Lung (tissue), 10 donors: Measurements from ENCODE around the gene ARL17A. TPM values are rescaled to one million over a fixed set of nuclear protein-coding genes. Genes with fewer than 3 reads are reported as not detected.
"Not testable (repeated sequence)": the region's sequence is repeated elsewhere in the genome, so short reads cannot be mapped to it uniquely, and the experiment has no call there.

Source experiments
- ATAC-seq: fragments of 200-7000 bp; cut with Tn5 transposase; one replicate; pipeline ENCODE4 v1.9.1; 2020; ENCODE audit warnings: moderate number of reproducible peaks; ENCODE audit not compliant: insufficient read depth, low FRiP score
- DNase-seq, 3 donors: peaks; one replicate each; pipeline ENCODE4 v3.0.0-alpha.2; 2013 to 2017
- H3K27ac ChIP-seq, 2 donors: one replicate each; pipeline ENCODE4 v1.5.1; 2013; ENCODE audit warnings: mild to moderate bottlenecking in 2 of 2, moderate library complexity in 2 of 2, control low read depth in 1 of 2, inconsistent platforms in 1 of 2, low read depth in 1 of 2, low read length in 1 of 2
- H3K27me3 ChIP-seq, 3 donors: one replicate each; pipeline ENCODE4 v1.5.1; 2013; ENCODE audit warnings: low read length in 2 of 3; ENCODE audit not compliant: control insufficient read depth in 3 of 3, insufficient read depth in 3 of 3
- H3K36me3 ChIP-seq, 4 donors: one replicate each; pipeline ENCODE4 v1.5.1; 2013; ENCODE audit warnings: low read length in 4 of 4, mild to moderate bottlenecking in 1 of 4, moderate library complexity in 1 of 4; ENCODE audit not compliant: control insufficient read depth in 4 of 4, insufficient read depth in 4 of 4
- H3K4me1 ChIP-seq, 5 donors: one replicate each; pipeline ENCODE4 v1.5.1; 2013; ENCODE audit warnings: low read length in 5 of 5, mild to moderate bottlenecking in 2 of 5, moderate library complexity in 1 of 5; ENCODE audit not compliant: control insufficient read depth in 5 of 5, insufficient read depth in 5 of 5
- H3K4me3 ChIP-seq: one replicate; pipeline ENCODE4 v1.5.1; 2013; ENCODE audit warnings: mild to moderate bottlenecking, control low read depth, moderate library complexity
- H3K9ac ChIP-seq, 2 donors: one replicate each; pipeline ENCODE4 v1.5.1; 2013; ENCODE audit warnings: low read length in 2 of 2, control low read depth in 1 of 2; ENCODE audit not compliant: insufficient read depth in 1 of 2
- H3K9me3 ChIP-seq, 4 donors: one replicate each; pipeline ENCODE4 v1.5.1; 2013; ENCODE audit warnings: low read length in 3 of 4, mild to moderate bottlenecking in 1 of 4, moderate library complexity in 1 of 4; ENCODE audit not compliant: control insufficient read depth in 4 of 4, insufficient read depth in 3 of 4
- WGBS, 2 donors: extraction: QIAGEN DNeasy Blood & Tissue Kit; methylation state at CpG; one replicate each; pipeline ENCODE4 v1.1.7; 2013; 5-methylcytosine and 5-hydroxymethylcytosine counted together
- polyA plus RNA-seq, 2 donors: library from polyadenylated mRNA; stranded (reverse); fragments of 200-250 nt; gene quantifications; one replicate each; pipeline ENCODE4 v1.2.1, GENCODE V29; 2013
- total RNA-seq, 2 donors: library from RNA; depleted of rRNA in 1 of 2; stranded (reverse); fragments of >200 nt in 1 of 2; gene quantifications; one replicate each; pipeline ENCODE4 v1.2.1, GENCODE V29; 2014 to 2021
- donor health status: Bipolar disorder and iron deficiency.
- donor health status: healthy.
- donor health status: DM: yes; HTN: yes; CAD: no.

The ARL17A gene
- total and polyA plus RNA-seq, 4 donors, result 2.2 to 18.7 (median 10.6) TPM

DNA sequence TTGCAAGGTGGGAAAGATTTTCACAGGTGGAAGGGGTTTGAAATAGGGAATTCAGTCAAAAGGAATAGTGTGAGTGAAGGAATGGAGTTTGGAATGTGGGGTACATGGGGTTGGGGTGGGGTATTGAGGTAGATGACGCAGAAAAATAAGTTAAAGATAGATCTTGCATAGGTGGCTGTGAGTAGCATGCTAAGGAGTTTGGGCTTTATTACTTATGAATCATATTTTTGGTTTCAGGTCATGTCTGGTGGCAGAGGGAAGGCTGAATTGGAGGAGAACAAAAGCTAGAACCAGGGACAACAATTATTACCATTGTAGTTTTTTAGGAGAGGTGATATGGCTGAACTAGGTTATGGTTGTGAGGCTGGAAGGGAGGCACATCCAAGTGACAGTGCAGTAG lies 34.4 kb upstream of the ARL17A start:
- no CpG with 5 or more reads among the region's 1 CpG for WGBS, 2 donors
- H3K36me3 ChIP-seq, DNase-seq, H3K4me3 ChIP-seq, H3K4me1 ChIP-seq, H3K9me3 ChIP-seq, H3K27ac ChIP-seq, ATAC-seq, H3K9ac ChIP-seq, H3K27me3 ChIP-seq: not testable (repeated sequence)

- not testable (repeated sequence) for DNase-seq, H3K4me1 ChIP-seq, H3K27me3 ChIP-seq, H3K27ac ChIP-seq, ATAC-seq, H3K9ac ChIP-seq, H3K4me3 ChIP-seq, H3K9me3 ChIP-seq, H3K36me3 ChIP-seq
- WGBS, 2 donors, result no CpG with 5 or more reads among the region's 2 CpGs
These were observed 31.8 kb upstream of the ARL17A start for GRCh38 chr17:46611304-46611703.

DNA sequence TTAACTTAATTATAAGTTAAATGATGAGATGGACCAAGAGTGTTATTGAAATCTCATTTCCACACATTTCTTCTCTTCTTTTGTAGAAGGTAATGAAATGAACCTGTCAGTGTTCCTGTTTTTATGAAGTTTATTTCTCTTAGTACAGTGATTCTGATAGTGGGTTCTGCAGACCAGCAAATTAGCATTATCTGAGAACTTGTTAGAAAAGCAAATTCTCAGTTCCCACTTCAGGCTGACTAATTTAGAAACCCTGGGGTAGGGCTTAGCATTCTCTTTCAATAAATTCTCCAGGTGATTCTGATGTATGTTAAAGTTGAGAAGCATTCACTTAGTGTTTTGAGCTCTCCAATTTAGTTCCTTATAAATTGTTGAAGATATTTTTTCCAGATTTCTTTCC lies 23.6 kb upstream of the ARL17A start:
- not testable (repeated sequence) for H3K9me3 ChIP-seq, DNase-seq, H3K9ac ChIP-seq, ATAC-seq, H3K27ac ChIP-seq, H3K36me3 ChIP-seq, H3K4me3 ChIP-seq, H3K4me1 ChIP-seq, H3K27me3 ChIP-seq

GRCh38 chr17:46600767-46601166 lies 21.3 kb upstream of the ARL17A start:
- not testable (repeated sequence) for ATAC-seq, H3K27me3 ChIP-seq, DNase-seq, H3K4me3 ChIP-seq, H3K9me3 ChIP-seq, H3K27ac ChIP-seq, H3K36me3 ChIP-seq, H3K4me1 ChIP-seq, H3K9ac ChIP-seq
- whole genome bisulfite sequencing, 2 donors, result no CpG with 5 or more reads among the region's 3 CpGs

GRCh38 chr17:46598344-46598931 lies 18.9 kb upstream of the ARL17A start:
- H3K27me3 ChIP-seq, H3K4me3 ChIP-seq, H3K9me3 ChIP-seq, H3K27ac ChIP-seq, H3K36me3 ChIP-seq, DNase-seq, ATAC-seq, H3K9ac ChIP-seq, H3K4me1 ChIP-seq: not testable (repeated sequence)
- WGBS, 2 donors, result 35 to 47% methylated on average over 2 of the region's 3 CpGs

DNA sequence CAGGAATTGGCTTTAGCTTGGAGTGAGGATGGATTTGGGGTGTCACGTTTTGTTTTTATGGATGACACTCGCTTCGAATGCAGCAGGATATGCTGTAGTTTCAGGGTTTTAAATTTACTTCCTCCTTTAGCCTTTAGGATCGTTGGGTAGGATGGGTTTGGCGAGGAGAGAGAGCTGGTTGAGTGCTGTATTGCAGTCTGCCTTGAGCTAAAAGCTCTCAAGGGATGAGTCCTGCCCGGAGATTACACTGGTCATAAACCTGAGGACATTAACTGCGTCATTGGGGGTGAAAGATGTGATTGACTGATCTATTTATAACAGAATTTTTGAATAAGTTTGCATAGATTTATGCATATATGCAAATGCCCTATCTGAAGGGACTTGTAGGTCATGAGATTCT lies 11.8 kb upstream of the ARL17A start:
- H3K4me3 ChIP-seq, H3K9ac ChIP-seq, H3K27me3 ChIP-seq, H3K27ac ChIP-seq, DNase-seq, H3K4me1 ChIP-seq, H3K36me3 ChIP-seq, H3K9me3 ChIP-seq, ATAC-seq: not testable (repeated sequence)
- WGBS, 2 donors, result no CpG with 5 or more reads among the region's 7 CpGs

DNA sequence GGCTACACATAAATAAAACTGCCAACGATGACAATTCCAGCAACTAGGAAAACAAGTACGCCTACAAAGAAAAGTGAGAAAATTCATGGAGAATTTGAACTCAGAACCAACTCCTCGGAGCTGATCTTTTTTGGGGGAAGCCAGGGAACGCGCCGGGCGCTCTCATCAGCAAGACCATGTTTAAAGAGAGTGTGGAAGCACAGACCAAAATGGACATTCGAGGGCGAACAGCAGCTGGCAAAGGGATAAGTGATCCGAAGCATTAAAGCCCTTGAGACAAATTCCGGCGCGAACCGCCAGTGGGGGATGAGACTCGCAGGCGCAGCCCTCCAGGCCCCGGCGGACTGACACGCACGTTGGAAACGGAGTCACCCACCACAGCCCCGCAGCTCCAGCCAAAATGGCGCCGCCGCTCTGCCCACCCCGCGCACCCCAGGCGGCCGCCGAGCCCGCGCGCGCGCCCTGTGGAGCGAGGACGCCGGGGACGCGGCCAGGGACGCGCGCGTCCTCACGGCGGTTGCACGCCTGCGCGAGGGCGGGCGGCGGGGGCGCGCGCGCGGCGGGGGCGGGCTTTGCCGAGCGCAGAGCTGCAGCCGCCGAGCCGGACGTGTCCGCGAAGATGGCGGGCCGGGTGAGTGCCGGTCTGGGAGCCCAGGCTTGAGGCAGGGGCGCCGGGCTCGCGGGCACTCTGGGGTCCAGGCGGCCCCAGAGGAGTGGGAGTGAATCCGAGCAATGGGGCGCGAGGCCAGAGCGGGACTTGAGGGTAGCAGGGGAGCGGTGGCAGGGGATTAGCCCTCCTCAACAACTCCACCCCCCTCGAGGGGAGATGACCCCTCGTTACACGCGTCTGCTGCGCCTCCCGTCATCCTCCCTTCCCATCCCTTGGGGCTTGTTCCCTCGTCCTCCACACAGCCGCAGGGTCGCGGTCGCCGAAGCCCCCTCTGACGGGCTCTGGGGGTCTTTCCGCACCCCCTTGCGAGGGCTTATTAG lies 11.0 kb upstream of the ARL17A start, which contains the start of gene NSF:
Gene NSF, plus strand, starts transcription at position 513 of the 990 bp plus-strand sequence. Its CDS starts 107 bp downstream, at position 620.
- not testable (repeated sequence) for H3K4me1 ChIP-seq, H3K4me3 ChIP-seq, H3K9me3 ChIP-seq, H3K36me3 ChIP-seq, H3K9ac ChIP-seq, H3K27ac ChIP-seq, H3K27me3 ChIP-seq, DNase-seq
- WGBS, 2 donors, result no CpG with 5 or more reads among the region's 95 CpGs
- ATAC-seq, result peak; percentile 97

GRCh38 chr17:46585444-46585843 lies 6.0 kb upstream of the ARL17A start:
- no CpG with 5 or more reads among the region's 3 CpGs for WGBS, 2 donors
- not testable (repeated sequence) for H3K27ac ChIP-seq, ATAC-seq, H3K4me3 ChIP-seq, H3K27me3 ChIP-seq, H3K36me3 ChIP-seq, H3K9me3 ChIP-seq, H3K4me1 ChIP-seq, H3K9ac ChIP-seq, DNase-seq
